Loucy (cell line): ENCODE data around the gene MTF1.

ENCODE experiments used
- H2AFZ ChIP-seq: fragments of 200-600 bp; sonication (generic); 2 replicates; pipeline ENCODE4 v1.6.0; 2016; ENCODE audit warnings: antibody characterized with exemption, mild to moderate bottlenecking, low read length, moderate library complexity
- H3F3A ChIP-seq: fragments of 200-600 bp; 2 replicates; pipeline ENCODE4 v1.6.0; 2016; ENCODE audit warnings: antibody characterized with exemption, low read depth, mild to moderate bottlenecking
- H3K27me3 ChIP-seq: fragments of 200-600 bp; sonication (generic); 2 replicates; pipeline ENCODE4 v1.6.1; 2014; ENCODE audit warnings: low read length, mild to moderate bottlenecking; ENCODE audit not compliant: insufficient read depth, poor library complexity, severe bottlenecking
- H3K36me3 ChIP-seq: fragments of 200-600 bp; sonication (generic); 2 replicates; pipeline ENCODE4 v1.6.1; 2016; ENCODE audit warnings: low read length; ENCODE audit not compliant: insufficient read depth
- H3K4me1 ChIP-seq: fragments of 200-600 bp; sonication (generic); 2 replicates; pipeline ENCODE4 v1.5.1; 2014; ENCODE audit warnings: low read length, mild to moderate bottlenecking; ENCODE audit not compliant: insufficient read depth, poor library complexity, severe bottlenecking
- H3K4me2 ChIP-seq: fragments of 200-600 bp; sonication (generic); 2 replicates; pipeline ENCODE4 v1.6.0; 2014; ENCODE audit warnings: antibody characterized with exemption, low read length, low read depth, mild to moderate bottlenecking; ENCODE audit not compliant: poor library complexity, severe bottlenecking
- H3K4me3 ChIP-seq: fragments of 200-600 bp; sonication (generic); 2 replicates; pipeline ENCODE4 v1.5.1; 2014; ENCODE audit warnings: low read length, mild to moderate bottlenecking, mixed read lengths; ENCODE audit not compliant: poor library complexity, severe bottlenecking
- H3K79me2 ChIP-seq: fragments of 200-600 bp; sonication (generic); 2 replicates; pipeline ENCODE4 v1.6.1; 2014; ENCODE audit warnings: low read length; ENCODE audit not compliant: insufficient read depth
- H3K9ac ChIP-seq: fragments of 200-600 bp; sonication (generic); 2 replicates; pipeline ENCODE4 v1.6.0; 2014; ENCODE audit warnings: mild to moderate bottlenecking, low read depth, low read length, moderate library complexity; ENCODE audit not compliant: poor library complexity, severe bottlenecking
- H3K9me2 ChIP-seq: fragments of 200-600 bp; sonication (generic); replicated peaks from 2 replicates; pipeline ENCODE4 v1.6.1; 2016; ENCODE audit warnings: low read depth, low read length, mixed read lengths
- H3K9me3 ChIP-seq: fragments of 200-600 bp; sonication (generic); 2 replicates; pipeline ENCODE4 v1.6.1; 2014; ENCODE audit warnings: mild to moderate bottlenecking, antibody characterized with exemption, low read length, low read depth; ENCODE audit not compliant: insufficient read depth
- H4K20me1 ChIP-seq: fragments of 200-600 bp; sonication (generic); 2 replicates; pipeline ENCODE4 v1.6.0; 2014; ENCODE audit warnings: antibody characterized with exemption, low read length, mild to moderate bottlenecking; ENCODE audit not compliant: insufficient read depth, poor library complexity, severe bottlenecking
- EZH2phosphoT487 ChIP-seq: fragments of 200-600 bp; IDR thresholded peaks from 2 replicates; pipeline ENCODE4 v1.6.1; 2018; ENCODE audit warnings: antibody characterized with exemption, mild to moderate bottlenecking, moderate library complexity, borderline replicate concordance
- TF ChIP-seq, protein P1 (sequence below): fragments of 200-600 bp; sonication (generic); conservative IDR thresholded peaks from 2 replicates; pipeline ENCODE4 v1.5.1; 2014; ENCODE audit warnings: mild to moderate bottlenecking, antibody characterized with exemption, low read length

Gene MTF1

DNA sequence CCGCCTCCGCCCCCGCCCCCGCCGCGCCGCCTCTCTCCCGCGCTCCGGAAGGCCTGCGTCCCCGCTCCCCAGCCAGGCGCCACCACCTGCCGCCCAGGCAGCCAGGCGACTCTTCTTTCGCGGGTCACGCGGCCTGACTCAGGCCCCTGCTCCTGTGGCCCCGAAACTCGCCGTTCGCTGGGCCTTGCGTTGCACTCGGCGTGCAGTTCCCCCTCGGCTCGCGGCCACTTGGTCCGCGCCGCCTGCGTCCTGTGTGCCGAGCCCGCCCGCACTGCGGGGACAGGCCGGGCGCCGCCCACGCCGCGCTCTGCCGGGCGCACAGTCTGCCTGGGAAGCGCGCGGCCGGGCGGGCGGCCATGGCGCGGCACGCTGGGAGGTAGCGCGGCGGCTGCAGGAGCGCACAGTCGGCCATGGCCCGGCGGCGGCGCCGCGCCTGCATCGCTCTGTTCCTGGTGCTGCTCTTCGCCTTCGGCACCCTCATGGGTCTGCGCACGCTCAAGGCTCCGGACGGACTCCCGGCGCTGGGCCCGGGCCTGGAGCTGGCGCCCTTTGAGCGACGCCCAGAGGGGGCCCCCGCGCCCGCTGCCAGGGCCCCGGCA is 65.5 kb downstream of the MTF1 start, which contains the start of gene MANEAL:
Gene MANEAL (plus strand): TSS at position 75 of the 599 bp plus-strand sequence. CDS start 336 bp downstream, at position 411.
- Histone ChIP-seq H3K9me2 (no peaks in the 10 kb centered on the region), H3K4me3 (peak within 1 kb of the TSS; percentile 69), H3K9ac (peak within 1 kb of the TSS; percentile 54), H2AFZ (peak within 1 kb of the TSS; percentile 67; the same call in 1 of the 2 replicates), H4K20me1 (peaks cover 12% of the 10 kb centered on the region), H3K36me3 (no peaks in the 10 kb centered on the region), H3K79me2 (peaks cover 16% of the 10 kb centered on the region), H3K27me3 (no peaks in the 10 kb centered on the region), H3K4me1 (no peaks in the 10 kb centered on the region), H3K4me2 (peak within 1 kb of the TSS; percentile 61), H3K9me3 (no peaks in the 10 kb centered on the region), H3F3A (no peaks in the 10 kb centered on the region)
- TF ChIP-seq EZH2phosphoT487, result no peak
- TF ChIP-seq, protein P1, sequence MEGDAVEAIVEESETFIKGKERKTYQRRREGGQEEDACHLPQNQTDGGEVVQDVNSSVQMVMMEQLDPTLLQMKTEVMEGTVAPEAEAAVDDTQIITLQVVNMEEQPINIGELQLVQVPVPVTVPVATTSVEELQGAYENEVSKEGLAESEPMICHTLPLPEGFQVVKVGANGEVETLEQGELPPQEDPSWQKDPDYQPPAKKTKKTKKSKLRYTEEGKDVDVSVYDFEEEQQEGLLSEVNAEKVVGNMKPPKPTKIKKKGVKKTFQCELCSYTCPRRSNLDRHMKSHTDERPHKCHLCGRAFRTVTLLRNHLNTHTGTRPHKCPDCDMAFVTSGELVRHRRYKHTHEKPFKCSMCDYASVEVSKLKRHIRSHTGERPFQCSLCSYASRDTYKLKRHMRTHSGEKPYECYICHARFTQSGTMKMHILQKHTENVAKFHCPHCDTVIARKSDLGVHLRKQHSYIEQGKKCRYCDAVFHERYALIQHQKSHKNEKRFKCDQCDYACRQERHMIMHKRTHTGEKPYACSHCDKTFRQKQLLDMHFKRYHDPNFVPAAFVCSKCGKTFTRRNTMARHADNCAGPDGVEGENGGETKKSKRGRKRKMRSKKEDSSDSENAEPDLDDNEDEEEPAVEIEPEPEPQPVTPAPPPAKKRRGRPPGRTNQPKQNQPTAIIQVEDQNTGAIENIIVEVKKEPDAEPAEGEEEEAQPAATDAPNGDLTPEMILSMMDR, result no peak

DNA sequence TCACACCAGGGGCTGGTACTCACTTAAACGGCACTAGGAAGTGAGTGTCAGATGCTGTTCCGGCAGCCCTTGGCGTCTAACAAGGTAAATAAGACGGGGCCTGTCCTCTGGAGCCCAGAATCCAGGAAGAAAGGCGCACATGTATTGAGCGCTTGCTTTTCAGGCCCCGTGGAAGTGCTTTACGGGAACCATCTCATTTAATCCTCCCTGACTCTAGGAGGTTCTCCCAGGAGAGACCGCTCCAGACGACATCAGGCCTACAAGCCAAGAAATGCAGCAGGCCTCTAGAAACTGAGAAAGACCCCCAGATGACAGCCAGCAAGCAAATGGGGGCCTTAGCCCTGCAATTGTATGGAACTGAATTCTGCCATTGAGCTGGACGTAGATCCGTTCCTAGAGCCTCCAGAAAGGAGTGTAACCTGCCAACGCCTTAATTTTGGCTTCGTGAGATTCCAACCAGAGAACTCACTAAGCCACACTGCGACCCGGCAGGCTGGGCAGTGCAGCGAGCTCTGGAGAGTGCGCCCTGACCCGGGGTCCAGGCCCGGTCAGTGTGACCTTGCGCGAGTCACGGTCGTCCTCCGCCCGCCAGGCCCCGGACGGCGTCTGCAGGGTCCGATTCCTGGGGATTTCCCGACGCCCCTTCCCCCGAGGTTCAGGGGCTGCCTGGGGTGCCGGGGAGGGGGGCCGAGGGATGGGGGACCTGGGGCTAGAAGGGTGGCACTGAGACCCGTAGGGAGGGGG is 66.3 kb downstream of the MTF1 start:
- H3K36me3 ChIP-seq, result no peaks in the 10 kb centered on the region
- H3K27me3 ChIP-seq, result no peaks in the 10 kb centered on the region
- H3K79me2 ChIP-seq, result peaks cover 16% of the 10 kb centered on the region
- TF ChIP-seq EZH2phosphoT487, result no peak
- TF ChIP-seq, protein P1, result no peak
- H2AFZ ChIP-seq, result no peak overlapping the region
- no peaks in the 10 kb centered on the region for H3F3A ChIP-seq
- H3K4me1 ChIP-seq, result no peaks in the 10 kb centered on the region
- H3K4me3 ChIP-seq, result peak overlapping the region; percentile 52
- no peak overlapping the region for H3K9ac ChIP-seq
- H3K9me3 ChIP-seq, result no peaks in the 10 kb centered on the region
- H4K20me1 ChIP-seq, result peaks cover 12% of the 10 kb centered on the region
- H3K4me2 ChIP-seq, result peak overlapping the region; percentile 26
- H3K9me2 ChIP-seq, result no peaks in the 10 kb centered on the region

DNA sequence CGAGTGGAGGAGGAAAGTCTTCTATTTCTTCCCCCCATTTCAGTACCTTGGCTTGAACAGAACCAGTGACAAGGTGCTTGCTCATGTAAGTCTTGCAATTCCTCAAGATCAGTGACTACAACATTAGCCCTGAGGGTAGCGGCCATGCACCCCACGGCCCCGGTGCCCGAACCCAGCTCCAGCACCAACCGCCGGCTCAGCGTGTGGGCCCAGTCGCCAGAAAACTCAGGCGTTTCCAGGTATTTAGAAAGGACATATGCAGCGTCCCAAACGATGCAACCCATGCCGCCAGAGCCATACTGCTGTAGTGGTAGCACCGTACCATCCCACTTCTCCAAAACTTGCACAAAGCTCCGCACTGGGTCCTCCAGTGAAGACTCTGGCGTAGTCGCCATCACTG is 76.9 kb downstream of the MTF1 start:
- no peak overlapping the region for H2AFZ ChIP-seq
- no peaks in the 10 kb centered on the region for H4K20me1 ChIP-seq
- H3K9ac ChIP-seq, result no peak overlapping the region
- no peaks in the 10 kb centered on the region for H3K9me2 ChIP-seq
- no peak overlapping the region for H3K4me3 ChIP-seq
- H3K4me1 ChIP-seq, result no peaks in the 10 kb centered on the region
- TF ChIP-seq, protein P1, result no peak
- no peak for TF ChIP-seq EZH2phosphoT487
- no peak overlapping the region for H3K4me2 ChIP-seq
- H3K36me3 ChIP-seq, result no peaks in the 10 kb centered on the region
- H3K27me3 ChIP-seq, result no peaks in the 10 kb centered on the region
- no peaks in the 10 kb centered on the region for H3F3A ChIP-seq
- H3K79me2 ChIP-seq, result no peaks in the 10 kb centered on the region
- no peaks in the 10 kb centered on the region for H3K9me3 ChIP-seq
